H54 (cell line): Measurements from ENCODE around the gene GALNT9.

Experiments
- DNase-seq: peaks from one replicate; pipeline ENCODE4 v3.0.0; 2011; ENCODE audit warnings: low spot score, mixed read lengths; ENCODE audit not compliant: insufficient read length
- FAIRE-seq: peaks from 3 replicates; lab custom pipeline; 2011; peaks lifted over from hg19 to GRCh38; lab: Jason Lieb, UNC
- POLR2A ChIP-seq: IDR thresholded peaks from 2 replicates; pipeline ENCODE4 v1.6.1; 2011; ENCODE audit warnings: low read depth, mild to moderate bottlenecking, low read length

The GALNT9 gene

DNA sequence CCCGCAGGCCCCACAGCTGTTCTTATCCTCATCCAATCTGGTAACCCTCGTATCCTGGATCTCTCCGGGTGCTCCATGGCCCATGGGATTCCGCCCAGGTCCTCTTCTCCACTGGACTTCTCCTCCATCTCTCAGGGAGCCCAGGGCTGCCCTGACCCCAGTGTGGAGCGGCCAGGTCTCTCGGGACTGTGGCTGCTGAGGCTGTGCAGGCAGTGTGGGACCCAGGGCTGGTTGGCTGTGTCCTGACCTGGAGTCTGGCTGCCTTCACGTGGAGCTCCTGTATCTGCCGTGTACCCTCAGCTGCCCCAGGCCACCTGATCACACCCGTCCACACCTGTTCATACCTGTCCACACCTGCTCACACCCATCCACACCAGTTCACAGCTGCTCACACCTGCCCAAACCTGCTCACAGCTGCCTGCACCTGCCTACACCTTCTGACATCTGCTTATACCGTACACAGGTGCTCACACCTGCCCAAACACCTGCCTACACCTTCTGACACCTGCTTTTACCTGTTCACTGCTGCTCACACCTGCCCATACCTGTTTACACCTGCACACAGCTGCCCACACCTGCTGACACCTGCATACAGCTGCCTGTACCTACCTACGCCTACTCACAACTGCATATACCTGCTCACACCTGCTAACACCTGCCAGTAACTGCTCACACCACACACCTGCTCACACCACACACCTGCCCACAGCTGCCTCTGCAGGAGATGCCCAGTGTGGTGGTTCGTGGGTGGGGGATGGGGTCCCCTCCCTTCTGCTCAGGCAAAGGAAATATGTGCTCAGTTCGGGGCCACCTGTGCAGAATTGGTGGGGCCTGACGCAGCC is 92.2 kb downstream of the GALNT9 start:
- TF ChIP-seq POLR2A, result no peak
- DNase-seq (no peak), FAIRE-seq (no peak)

DNA sequence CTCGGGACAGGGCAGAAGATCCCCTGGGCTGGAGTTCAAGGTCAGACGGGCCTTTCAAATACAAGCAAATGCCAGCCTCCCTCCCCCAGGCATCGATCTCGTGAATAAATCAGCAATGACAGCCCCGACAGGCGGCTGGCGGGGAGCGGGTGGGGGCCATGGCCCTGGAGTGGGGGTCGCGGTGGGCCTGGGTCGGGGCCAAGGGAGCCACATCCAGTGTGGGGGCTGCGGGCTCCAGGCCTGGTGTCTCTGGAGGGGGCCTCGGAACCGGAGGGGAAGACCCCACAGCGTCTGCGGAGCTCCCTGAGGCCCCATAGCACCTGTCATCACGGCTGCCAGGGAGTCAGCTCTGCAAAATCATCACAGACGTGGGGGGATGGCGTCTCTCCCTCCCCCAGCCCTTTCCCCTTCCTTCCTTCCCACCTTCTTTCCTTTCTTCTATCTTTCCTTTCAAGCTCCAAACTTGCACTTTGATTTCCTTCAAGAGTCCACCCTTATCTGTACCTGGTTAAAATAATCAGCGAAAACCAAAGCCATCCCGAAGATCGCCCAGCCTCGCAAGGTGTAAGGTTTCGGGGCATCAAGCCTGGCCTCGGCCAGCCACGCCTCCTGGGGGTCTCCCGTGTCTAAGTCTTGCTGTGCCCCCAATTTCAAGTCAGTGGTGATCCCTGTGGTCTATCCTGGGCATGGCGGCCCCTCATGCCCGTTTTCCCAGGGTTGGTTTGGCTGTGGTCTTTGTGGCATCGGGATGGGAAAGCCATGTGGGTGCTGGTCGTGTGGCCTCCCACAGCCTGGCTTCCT is 93.1 kb downstream of the GALNT9 start:
- no peak for FAIRE-seq
- no peak for TF ChIP-seq POLR2A
- DNase-seq, result no peak

DNA sequence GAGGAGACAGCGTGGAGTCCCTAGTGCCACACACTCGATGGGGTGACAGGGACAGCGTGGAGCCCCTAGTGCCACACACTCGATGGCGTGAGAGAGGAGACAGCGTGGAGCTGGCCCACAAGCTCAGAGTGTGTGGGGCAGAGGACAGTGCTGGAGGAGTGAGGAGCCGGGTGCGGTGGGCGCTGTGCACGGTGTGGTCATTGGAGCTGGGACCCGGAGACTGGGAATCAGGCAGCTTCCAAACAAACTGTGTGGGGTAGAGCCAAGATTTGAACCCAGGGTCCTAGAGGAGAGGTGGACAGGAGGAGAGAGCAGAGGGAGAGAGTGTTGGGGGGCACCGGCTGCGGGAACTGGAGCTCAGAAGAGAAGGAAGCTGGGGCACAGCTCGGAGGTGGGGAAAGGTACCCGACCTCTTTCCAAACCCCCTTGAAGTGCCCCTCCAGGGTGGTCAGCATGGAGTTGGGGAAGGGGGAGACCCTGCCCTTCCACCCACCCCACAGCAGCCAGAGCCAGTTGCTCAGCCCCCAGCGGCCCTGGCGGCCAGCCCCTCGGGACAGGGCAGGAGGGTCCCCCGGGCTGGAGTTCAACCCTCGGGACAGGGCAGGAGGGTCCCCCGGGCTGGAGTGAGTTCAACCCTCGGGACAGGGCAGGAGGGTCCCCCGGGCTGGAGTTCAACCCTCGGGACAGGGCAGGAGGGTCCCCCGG is 94.1 kb downstream of the GALNT9 start:
- DNase-seq, result no peak
- no peak for TF ChIP-seq POLR2A
- FAIRE-seq, result no peak

DNA sequence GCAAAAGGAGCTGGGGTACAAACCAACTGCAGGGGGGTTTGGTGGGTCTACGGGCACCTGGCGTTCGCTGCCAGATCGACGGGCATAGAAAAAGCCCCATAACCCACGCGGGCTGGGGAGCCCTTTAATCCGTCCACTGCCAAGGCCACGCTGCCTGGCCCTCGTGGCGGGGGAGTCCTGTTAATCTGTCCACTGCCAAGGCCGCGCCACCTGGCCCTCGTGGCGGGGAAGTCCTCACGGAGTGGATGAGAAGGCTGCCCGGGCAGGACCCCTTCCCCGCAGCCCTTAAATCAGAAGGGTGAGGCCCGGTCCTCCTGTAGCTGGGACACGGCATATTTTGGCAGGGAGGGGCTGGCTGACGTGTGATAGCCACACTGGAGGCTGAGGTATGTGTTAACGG is 99.0 kb downstream of the GALNT9 start:
- no peak for DNase-seq
- TF ChIP-seq POLR2A, result no peak
- FAIRE-seq, result no peak

DNA sequence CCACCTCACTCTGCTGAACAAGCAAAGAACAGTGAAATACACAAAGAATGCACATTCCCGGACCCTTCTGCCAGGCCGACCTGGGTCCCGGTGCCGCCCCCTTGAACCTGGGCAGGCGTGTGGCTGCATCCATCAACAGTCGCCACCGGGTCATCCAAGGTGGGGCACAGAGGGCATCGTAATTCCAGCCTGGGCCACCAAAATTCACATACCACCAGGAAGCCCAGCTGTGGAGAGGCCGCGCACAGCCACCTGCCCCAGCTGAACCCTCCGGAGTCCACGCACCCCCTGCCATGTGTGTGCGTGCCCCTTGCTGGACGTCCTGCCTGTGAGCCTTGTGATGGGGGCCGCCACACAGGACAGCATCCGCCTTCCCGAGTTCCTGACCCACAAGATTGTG is 99.5 kb downstream of the GALNT9 start:
- no peak for TF ChIP-seq POLR2A
- FAIRE-seq (no peak), DNase-seq (no peak)

DNA sequence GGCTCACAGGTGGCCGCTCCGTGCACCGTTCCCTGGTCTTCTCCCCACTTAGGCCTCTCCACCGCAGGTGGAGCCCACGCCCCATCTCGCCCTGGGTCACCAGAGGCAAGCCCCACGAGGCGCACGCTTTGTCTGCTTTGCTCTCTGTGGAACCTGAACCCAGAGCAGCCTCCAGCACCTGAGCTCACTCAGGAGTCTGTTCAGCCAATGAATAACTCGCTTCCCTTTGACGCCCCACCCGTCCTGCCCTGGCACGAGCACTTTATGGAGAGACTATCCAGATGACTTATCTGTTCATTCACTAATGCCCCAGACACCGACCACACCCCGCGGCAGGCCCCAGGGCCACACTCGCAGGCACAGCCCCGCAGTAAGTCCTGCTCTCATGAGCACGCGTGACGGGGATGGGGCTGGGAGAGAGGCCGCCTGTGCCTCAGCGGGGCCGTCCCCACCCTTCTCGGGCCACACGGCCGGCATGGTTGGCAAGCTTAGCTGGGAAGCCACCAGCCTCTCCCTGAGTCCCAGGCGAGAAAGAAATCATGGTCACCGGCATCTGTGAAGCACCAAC is 100.1 kb downstream of the GALNT9 start:
- no peak for FAIRE-seq
- no peak for TF ChIP-seq POLR2A
- DNase-seq, result no peak

DNA sequence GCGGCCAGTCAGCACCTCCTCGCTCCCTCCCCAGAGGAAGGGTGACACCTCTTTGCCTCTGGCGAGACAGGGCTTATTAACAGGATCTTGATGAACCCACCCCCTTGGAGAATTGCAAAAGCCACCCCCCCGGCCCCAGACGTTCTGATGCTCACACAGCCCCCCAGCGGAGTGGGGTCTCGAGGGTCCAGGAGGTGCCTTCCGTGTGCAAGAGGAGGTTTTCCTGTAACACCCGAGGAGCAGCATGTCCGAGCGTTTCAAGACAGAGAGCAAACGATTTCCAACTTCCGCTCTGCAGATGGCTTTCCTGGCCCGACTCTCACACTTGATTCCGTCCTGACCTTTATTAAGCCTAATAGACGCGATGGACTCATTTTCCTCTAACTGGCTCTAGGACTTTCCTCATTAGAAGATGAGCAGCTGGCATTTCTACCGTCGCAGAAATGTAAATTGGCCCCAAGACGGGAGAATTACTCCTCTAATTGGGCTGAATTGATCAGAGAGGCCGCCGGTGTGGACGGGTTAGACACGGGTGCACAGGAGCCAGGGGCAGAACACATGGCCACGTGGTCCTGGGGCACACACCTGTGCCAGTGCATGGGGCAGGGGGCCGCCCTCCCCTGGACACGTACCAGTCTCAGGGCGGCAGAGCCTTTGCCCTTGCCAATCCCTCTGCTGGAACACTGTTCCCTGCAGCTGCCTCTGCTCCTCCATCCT is 100.8 kb downstream of the GALNT9 start:
- TF ChIP-seq POLR2A, result no peak
- DNase-seq (no peak), FAIRE-seq (no peak)

DNA sequence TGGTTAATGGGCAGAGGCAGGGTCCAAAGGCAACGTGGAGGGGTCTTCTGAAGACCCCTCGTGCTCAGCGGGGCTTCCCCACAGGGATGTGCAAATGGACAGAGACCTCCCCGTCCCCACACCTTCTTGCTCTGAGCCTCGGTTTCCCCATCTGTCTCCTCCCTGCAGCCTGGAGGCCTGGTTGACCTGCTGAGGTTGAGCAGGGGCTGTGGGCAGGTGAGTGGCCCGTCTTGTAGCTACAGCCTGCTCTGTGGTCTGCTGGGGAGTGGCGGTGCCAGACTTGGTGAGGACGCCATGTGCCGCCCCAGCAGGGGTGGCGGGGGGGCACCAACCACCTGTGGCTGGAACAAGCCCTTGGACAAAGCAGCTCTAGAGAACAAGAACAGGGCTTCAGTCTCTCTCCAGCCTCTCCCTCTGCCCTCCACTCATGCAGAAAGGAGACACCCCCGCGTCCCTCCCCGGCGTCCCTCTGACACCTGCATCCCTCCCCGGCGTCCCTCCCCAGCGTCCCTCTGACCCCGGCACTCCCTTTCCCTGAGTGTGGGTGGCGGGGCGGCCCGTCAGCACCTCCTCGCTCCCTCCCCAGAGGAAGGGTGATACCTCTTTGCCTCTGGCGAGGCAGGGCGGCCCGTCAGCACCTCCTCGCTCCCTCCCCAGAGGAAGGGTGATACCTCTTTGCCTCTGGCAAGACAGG is 101.5 kb downstream of the GALNT9 start:
- FAIRE-seq, result no peak
- no peak for DNase-seq
- TF ChIP-seq POLR2A, result no peak

DNA sequence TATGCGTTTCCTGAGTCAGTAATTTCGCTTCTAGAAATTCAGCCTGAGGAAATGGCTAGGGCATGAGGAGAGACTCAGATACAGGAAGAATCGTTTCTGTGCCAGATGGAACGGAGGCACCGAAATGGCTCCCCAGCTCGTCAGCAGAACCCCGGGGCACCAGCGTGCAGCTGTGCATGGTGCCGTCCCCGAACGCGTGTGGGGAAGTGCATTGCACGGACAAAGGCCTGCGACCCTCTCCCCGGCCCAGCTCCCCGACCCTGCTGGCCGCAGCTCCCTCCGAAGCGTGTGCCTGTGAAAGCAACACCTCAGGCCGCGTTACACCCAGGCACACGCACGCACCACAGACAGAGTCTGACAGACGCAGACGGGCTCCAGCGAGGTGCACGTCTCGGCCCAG is 102.3 kb downstream of the GALNT9 start:
- DNase-seq, result no peak
- no peak for FAIRE-seq
- TF ChIP-seq POLR2A, result no peak

DNA sequence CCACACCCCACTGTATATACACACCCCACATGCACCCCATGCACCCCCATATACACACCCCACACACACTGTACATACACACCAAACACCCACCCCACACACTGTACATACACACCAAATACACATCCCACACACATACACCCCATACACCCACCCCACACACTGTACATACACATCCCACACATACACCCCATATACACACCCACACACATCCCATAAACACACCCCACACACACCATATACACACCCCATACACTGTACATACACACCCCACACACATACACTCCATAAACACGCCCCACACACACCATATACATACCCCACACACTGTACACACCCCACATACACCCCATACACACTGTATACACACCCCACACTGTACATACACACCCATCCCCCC is 102.8 kb downstream of the GALNT9 start:
- DNase-seq (no peak), FAIRE-seq (no peak)
- no peak for TF ChIP-seq POLR2A

DNA sequence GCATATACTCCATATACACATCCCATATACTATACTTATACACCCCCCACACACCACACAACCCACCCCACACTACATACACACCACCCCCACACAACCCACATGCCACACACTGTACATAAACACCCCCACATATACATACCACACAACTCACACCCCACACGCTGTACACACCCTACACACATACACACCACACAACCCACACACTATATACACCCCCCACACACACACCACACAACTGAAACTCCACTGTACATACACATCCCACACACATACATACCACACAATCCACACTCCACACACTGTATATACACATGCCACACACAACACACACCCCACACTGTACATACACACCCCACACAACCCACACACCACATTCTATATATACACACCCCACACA is 104.2 kb downstream of the GALNT9 start:
- FAIRE-seq (no peak), DNase-seq (no peak)
- no peak for TF ChIP-seq POLR2A

DNA sequence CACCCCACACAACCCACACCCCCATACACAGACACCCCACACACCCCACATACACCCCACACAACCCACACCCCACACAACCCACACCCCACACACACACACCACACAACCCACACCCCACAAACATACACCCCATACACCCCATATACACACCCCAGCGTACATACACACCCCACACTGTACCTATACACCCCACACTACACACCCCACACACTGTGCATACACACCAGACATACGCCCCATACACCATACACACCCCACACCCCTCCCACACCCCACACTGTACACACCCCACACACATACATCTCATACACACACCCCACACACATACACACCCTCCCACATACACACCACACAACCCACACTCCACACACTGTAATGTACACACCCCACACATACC is 104.9 kb downstream of the GALNT9 start:
- no peak for TF ChIP-seq POLR2A
- no peak for FAIRE-seq

DNA sequence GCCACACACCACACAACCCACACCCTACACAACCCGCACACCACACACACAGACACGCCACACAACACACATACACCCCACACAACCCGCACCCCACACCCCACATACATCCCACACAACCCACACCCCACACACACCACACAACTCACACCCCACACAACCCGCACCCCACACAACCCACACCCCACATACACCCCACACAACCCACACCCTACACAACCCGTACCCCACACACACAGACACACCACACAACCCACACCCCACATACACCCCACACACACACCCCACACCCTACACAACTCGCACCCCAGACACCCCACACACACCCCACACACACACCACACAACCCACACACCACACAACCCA is 106.6 kb downstream of the GALNT9 start:
- DNase-seq (no peak), FAIRE-seq (no peak)
- no peak for TF ChIP-seq POLR2A

More for the DNA sequence above, 104.9 kb downstream of the GALNT9 start:
- DNase-seq, result no peak
